Liver (tissue), 9 donors: ENCODE results near the gene TIMM13. TPM values are rescaled to one million over a fixed set of nuclear protein-coding genes. Genes with fewer than 3 reads are reported as not detected.

Source experiments
- DNase-seq: peaks from one replicate; pipeline ENCODE4 v3.0.0-alpha.2; 2017; ENCODE audit warnings: low spot score
- H3K27ac ChIP-seq, 2 donors: one replicate each; pipeline ENCODE4 v1.7.0; 2013; ENCODE audit warnings: inconsistent platforms in 2 of 2, low read length in 2 of 2, control low read depth in 1 of 2, low read depth in 1 of 2, mild to moderate bottlenecking in 1 of 2
- H3K27me3 ChIP-seq, 4 donors: one replicate each; pipeline versions ENCODE4 v1.6.1 to v1.7.0; 2013; ENCODE audit warnings: low read length in 3 of 4, inconsistent platforms in 1 of 4, mild to moderate bottlenecking in 1 of 4, moderate library complexity in 1 of 4; ENCODE audit not compliant: control insufficient read depth in 4 of 4, insufficient read depth in 4 of 4
- H3K36me3 ChIP-seq, 4 donors: one replicate each; pipeline versions ENCODE4 v1.6.1 to v1.7.0; 2013; ENCODE audit warnings: low read length in 3 of 4, mild to moderate bottlenecking in 3 of 4, low read depth in 1 of 4, moderate library complexity in 1 of 4; ENCODE audit not compliant: control insufficient read depth in 4 of 4, insufficient read depth in 3 of 4
- H3K4me1 ChIP-seq, 4 donors: one replicate each; pipeline versions ENCODE4 v1.6.1 to v1.7.0; 2013; ENCODE audit warnings: low read length in 3 of 4, mild to moderate bottlenecking in 3 of 4, moderate library complexity in 1 of 4; ENCODE audit not compliant: control insufficient read depth in 4 of 4, insufficient read depth in 4 of 4
- H3K4me3 ChIP-seq, 3 donors: one replicate each; pipeline versions ENCODE4 v1.6.1 to v1.7.0; 2013; ENCODE audit warnings: low read length in 3 of 3, control low read depth in 1 of 3, low read depth in 1 of 3, mild to moderate bottlenecking in 1 of 3
- H3K9ac ChIP-seq, 2 donors: one replicate each; pipeline ENCODE4 v1.7.0; 2013; ENCODE audit warnings: low read length in 2 of 2, mild to moderate bottlenecking in 2 of 2, moderate library complexity in 2 of 2, control low read depth in 1 of 2, low read depth in 1 of 2
- H3K9me3 ChIP-seq, 4 donors: one replicate each; pipeline versions ENCODE4 v1.6.1 to v1.7.0; 2013; ENCODE audit warnings: low read length in 3 of 4; ENCODE audit not compliant: control insufficient read depth in 4 of 4
- ATF3 ChIP-seq: IDR thresholded peaks from 2 replicates; pipeline ENCODE4 v1.6.1; 2016; ENCODE audit warnings: antibody characterized with exemption
- CTCF ChIP-seq: fragments of 150-350 bp; IDR thresholded peaks from 2 replicates; pipeline ENCODE4 v1.5.1; 2017; ENCODE audit warnings: improper control_type of control experiment, low read depth, low read length; ENCODE audit not compliant: missing input control
- EGR1 ChIP-seq, 2 donors: IDR thresholded peaks; 2 replicates each; pipeline ENCODE4 v1.6.1; 2016 to 2018; ENCODE audit warnings: antibody characterized with exemption in 2 of 2, low read depth in 2 of 2
- FOXA1 ChIP-seq: IDR thresholded peaks from 2 replicates; pipeline ENCODE4 v1.6.1; 2016; ENCODE audit warnings: antibody characterized with exemption
- FOXA2 ChIP-seq: IDR thresholded peaks from 2 replicates; pipeline ENCODE4 v1.6.1; 2016; ENCODE audit warnings: antibody characterized with exemption
- GABPA ChIP-seq, 2 donors: IDR thresholded peaks in 1 of 2; conservative IDR thresholded peaks in 1 of 2; 2 replicates each; pipeline ENCODE4 v1.6.1; 2016; ENCODE audit warnings: antibody characterized with exemption in 2 of 2, mild to moderate bottlenecking in 1 of 2, moderate library complexity in 1 of 2
- HNF4A ChIP-seq, 2 donors: conservative IDR thresholded peaks; 2 replicates each; pipeline ENCODE4 v1.6.1; 2016; ENCODE audit warnings: antibody characterized with exemption in 2 of 2, mild to moderate bottlenecking in 2 of 2
- HNF4G ChIP-seq: IDR thresholded peaks from 2 replicates; pipeline ENCODE4 v1.6.1; 2016; ENCODE audit warnings: antibody characterized with exemption
- JUND ChIP-seq, 2 donors: IDR thresholded peaks; 2 replicates each; pipeline ENCODE4 v1.6.1; 2016; ENCODE audit warnings: antibody characterized with exemption in 2 of 2
- MAX ChIP-seq: IDR thresholded peaks from 2 replicates; pipeline ENCODE4 v1.6.1; 2016; ENCODE audit warnings: antibody characterized with exemption
- NR2F2 ChIP-seq: IDR thresholded peaks from 2 replicates; pipeline ENCODE4 v1.6.1; 2016; ENCODE audit warnings: antibody characterized with exemption
- RAD21 ChIP-seq, 2 donors: IDR thresholded peaks; 2 replicates each; pipeline ENCODE4 v1.6.1; 2016; ENCODE audit warnings: antibody characterized with exemption in 2 of 2, mild to moderate bottlenecking in 2 of 2
- REST ChIP-seq: IDR thresholded peaks from 2 replicates; pipeline ENCODE4 v1.6.1; 2016; ENCODE audit warnings: antibody characterized with exemption, mild to moderate bottlenecking
- RXRA ChIP-seq, 2 donors: IDR thresholded peaks; 2 replicates each; pipeline ENCODE4 v1.6.1; 2017 to 2018; ENCODE audit warnings: antibody characterized with exemption in 2 of 2, mild to moderate bottlenecking in 1 of 2
- SP1 ChIP-seq: IDR thresholded peaks from 2 replicates; pipeline ENCODE4 v1.6.1; 2018; ENCODE audit warnings: antibody characterized with exemption, mild to moderate bottlenecking
- TAF1 ChIP-seq: conservative IDR thresholded peaks from 2 replicates; pipeline ENCODE4 v1.6.1; 2016; ENCODE audit warnings: antibody characterized with exemption, mild to moderate bottlenecking
- YY1 ChIP-seq: IDR thresholded peaks from 2 replicates; pipeline ENCODE4 v1.6.1; 2016; ENCODE audit warnings: antibody characterized with exemption, mild to moderate bottlenecking
- ZBTB33 ChIP-seq: IDR thresholded peaks from 2 replicates; pipeline ENCODE4 v1.6.1; 2016; ENCODE audit warnings: antibody characterized with exemption
- WGBS: extraction: QIAGEN DNeasy Blood & Tissue Kit; methylation state at CpG from one replicate; pipeline ENCODE4 v1.1.7; 2013; 5-methylcytosine and 5-hydroxymethylcytosine counted together
- polyA plus RNA-seq, 2 donors: library from polyadenylated mRNA; stranded (reverse) in 1 of 2; unstranded in 1 of 2; fragments of 200-250 nt in 1 of 2; fragments of >200 nt in 1 of 2; fragmentation: Nextera tagmentation in 1 of 2; extraction: Ambion mirVana in 1 of 2; gene quantifications; one replicate each; pipeline versions ENCODE4 v1.2.1 to v1.2.3, GENCODE V29; 2013 to 2015
- total RNA-seq, 2 donors: library from RNA; depleted of rRNA; stranded (reverse); fragments of >200 nt; gene quantifications; one replicate each; pipeline ENCODE4 v1.2.3, GENCODE V29; 2014
- donor health status: healthy.
- donor health status: healthy.
- donor health status: healthy.
- donor health status: healthy.
- donor health status: healthy.

The TIMM13 gene
- total and polyA plus RNA-seq, 4 donors, result 21.6 to 137 (median 43.4) TPM

- Histone ChIP-seq H3K9me3 (no peaks in the 10 kb centered on the region), H3K4me1 (peaks cover 5 to 6% (median 6%) of the 10 kb centered on the region in 4 donors), H3K27ac (no peak overlapping the region), H3K27me3 (no peaks in the 10 kb centered on the region), H3K9ac (no peak overlapping the region), H3K36me3 (peaks cover 0 to 6% (median 0%) of the 10 kb centered on the region in 4 donors), H3K4me3 (no peak overlapping the region)
- TF ChIP-seq ATF3, result no peak
- TF ChIP-seq SP1, result no peak
- no peak for TF ChIP-seq NR2F2
- TF ChIP-seq MAX, result no peak
- TF ChIP-seq RAD21 (IDR thresholded peaks at IDR 0.05), result no peak
- TF ChIP-seq YY1, result no peak
- no peak for TF ChIP-seq GABPA (IDR thresholded peaks at IDR 0.05 in 1 of 2, conservative IDR thresholded peaks at IDR 0.05 in 1 of 2)
- no peak for TF ChIP-seq RXRA (IDR thresholded peaks at IDR 0.05)
- no peak for TF ChIP-seq TAF1
- no peak for TF ChIP-seq HNF4A (conservative IDR thresholded peaks at IDR 0.05)
- TF ChIP-seq CTCF, result no peak
- TF ChIP-seq HNF4G, result no peak
- no peak for TF ChIP-seq EGR1 (IDR thresholded peaks at IDR 0.05; ENCODE audit: low read depth in 2 of 2)
- no peak for TF ChIP-seq FOXA1
- TF ChIP-seq ZBTB33, result no peak
- TF ChIP-seq JUND (IDR thresholded peaks at IDR 0.05), result no peak
- no peak for TF ChIP-seq REST
- no peak for TF ChIP-seq FOXA2
- no peak for DNase-seq
- WGBS, result 80% methylated on average over 7 of the region's 7 CpGs
Observed at GRCh38 chr19:2413159-2413558, 14.2 kb downstream of the TIMM13 start.

- Histone ChIP-seq H3K36me3 (peaks cover 0 to 6% (median 0%) of the 10 kb centered on the region in 4 donors), H3K27me3 (no peaks in the 10 kb centered on the region), H3K9ac (no peak overlapping the region), H3K4me1 (peaks cover 5 to 6% (median 6%) of the 10 kb centered on the region in 4 donors), H3K27ac (no peak overlapping the region), H3K4me3 (no peak overlapping the region), H3K9me3 (no peaks in the 10 kb centered on the region)
- 64% methylated on average over 2 of the region's 2 CpGs for WGBS
- DNase-seq, result no peak
- TF ChIP-seq REST, result no peak
- TF ChIP-seq MAX, result no peak
- no peak for TF ChIP-seq TAF1
- no peak for TF ChIP-seq SP1
- TF ChIP-seq CTCF, result no peak
- no peak for TF ChIP-seq FOXA2
- TF ChIP-seq HNF4A (conservative IDR thresholded peaks at IDR 0.05), result no peak
- no peak for TF ChIP-seq RAD21 (IDR thresholded peaks at IDR 0.05)
- TF ChIP-seq YY1, result no peak
Observed at GRCh38 chr19:2412449-2412848, 14.9 kb downstream of the TIMM13 start.
